Measurements from ENCODE around the gene TSNAXIP1.

TSNAXIP1 gene

GRCh38 chr16:67786491-67786890 lies 20.2 kb upstream of the TSNAXIP1 start:
- Histone ChIP-seq H3K9ac (ENCODE audit: low read depth, low read length) (no peak overlapping the region), H3K4me3 (ENCODE audit: low read depth, low read length) (no peak overlapping the region), H3K27ac (ENCODE audit: low read depth, low read length) (no peak overlapping the region), H3K4me1 (ENCODE audit: control insufficient read depth, insufficient read depth, low read length) (no peaks in the 10 kb centered on the region), H3K27me3 (ENCODE audit: control insufficient read depth, insufficient read depth, low read length) (no peaks in the 10 kb centered on the region), H3K9me3 (ENCODE audit: control insufficient read depth, insufficient read depth, low read length) (no peaks in the 10 kb centered on the region), H3K36me3 (ENCODE audit: control insufficient read depth, insufficient read depth, low read length) (no peaks in the 10 kb centered on the region)

- no peak overlapping the region for H3K27ac ChIP-seq (ENCODE audit: low read depth, low read length)
- no peaks in the 10 kb centered on the region for H3K27me3 ChIP-seq (ENCODE audit: control insufficient read depth, insufficient read depth, low read length)
- no peak overlapping the region for H3K9ac ChIP-seq (ENCODE audit: low read depth, low read length)
- H3K36me3 ChIP-seq (ENCODE audit: control insufficient read depth, insufficient read depth, low read length), result no peaks in the 10 kb centered on the region
- H3K4me1 ChIP-seq (ENCODE audit: control insufficient read depth, insufficient read depth, low read length), result no peaks in the 10 kb centered on the region
- no peaks in the 10 kb centered on the region for H3K9me3 ChIP-seq (ENCODE audit: control insufficient read depth, insufficient read depth, low read length)
- no peak overlapping the region for H3K4me3 ChIP-seq (ENCODE audit: low read depth, low read length)
These were observed 16.6 kb upstream of the TSNAXIP1 start for GRCh38 chr16:67790071-67790470.

DNA sequence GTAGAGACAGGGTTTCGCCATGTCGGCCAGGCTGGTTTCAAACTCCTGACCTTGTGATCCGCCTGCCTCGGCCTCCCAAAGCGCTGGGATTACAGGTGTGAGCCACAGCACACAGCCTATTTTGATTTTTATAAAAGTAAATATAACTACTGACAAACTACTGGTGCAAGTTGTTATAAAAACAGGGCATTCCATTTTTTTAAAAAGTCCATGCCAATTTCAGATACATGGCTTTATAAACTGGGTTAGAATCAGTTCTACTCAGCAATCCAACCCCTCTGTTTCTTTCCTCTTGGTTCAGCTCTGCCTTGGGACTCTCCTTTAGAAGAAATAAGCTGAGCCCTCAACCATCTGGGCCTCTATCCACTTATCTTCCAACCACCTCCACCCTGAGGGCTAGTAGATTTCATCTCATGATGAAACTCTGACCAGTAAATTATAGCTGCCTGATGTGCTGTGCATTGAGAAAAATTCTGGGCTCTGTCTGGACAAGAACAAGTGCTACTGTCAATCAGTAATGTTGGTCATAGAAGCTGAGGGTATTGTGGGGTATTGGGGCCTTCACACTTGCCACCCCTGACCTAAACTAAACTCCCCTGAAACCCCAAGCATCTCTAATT lies 10.5 kb upstream of the TSNAXIP1 start:
- no peaks in the 10 kb centered on the region for H3K27me3 ChIP-seq (ENCODE audit: control insufficient read depth, insufficient read depth, low read length)
- no peaks in the 10 kb centered on the region for H3K4me1 ChIP-seq (ENCODE audit: control insufficient read depth, insufficient read depth, low read length)
- peaks cover 9% of the 10 kb centered on the region; the same call in 1 of the 2 replicates for H3K36me3 ChIP-seq (ENCODE audit: control insufficient read depth, insufficient read depth, low read length)
- H3K9ac ChIP-seq (ENCODE audit: low read depth, low read length), result no peak overlapping the region
- H3K27ac ChIP-seq (ENCODE audit: low read depth, low read length), result no peak overlapping the region
- no peak overlapping the region for H3K4me3 ChIP-seq (ENCODE audit: low read depth, low read length)
- H3K9me3 ChIP-seq (ENCODE audit: control insufficient read depth, insufficient read depth, low read length), result no peaks in the 10 kb centered on the region

DNA sequence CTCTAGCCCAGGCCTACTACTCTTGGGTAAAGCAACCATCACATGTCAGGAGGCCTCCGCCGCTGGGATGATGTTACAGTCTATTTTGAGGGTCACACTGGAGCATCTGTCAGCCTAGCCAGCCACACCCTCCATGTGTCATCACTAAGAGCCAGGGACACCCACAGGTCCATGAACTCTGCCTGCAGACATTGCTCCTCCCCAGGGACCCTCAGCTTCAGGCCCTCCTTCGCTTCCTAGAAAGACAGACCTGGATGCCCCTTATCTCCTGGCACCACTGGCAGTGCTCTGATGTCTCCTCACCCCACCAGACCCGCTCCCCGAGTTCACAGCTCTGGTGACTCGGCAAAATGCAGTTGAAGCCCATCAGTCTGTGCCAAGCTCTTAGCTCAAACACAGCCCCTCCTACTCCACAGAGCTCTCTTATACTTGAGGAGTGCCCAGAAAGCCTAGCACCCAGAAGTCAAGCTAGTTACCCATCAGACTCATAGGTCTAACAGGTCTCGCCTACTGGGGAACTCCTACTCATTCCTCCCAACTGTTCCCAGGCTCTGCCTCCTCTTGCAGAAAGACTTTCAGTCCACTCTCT lies 6.3 kb upstream of the TSNAXIP1 start:
- Histone ChIP-seq H3K9ac (ENCODE audit: low read depth, low read length) (no peak overlapping the region), H3K36me3 (ENCODE audit: control insufficient read depth, insufficient read depth, low read length) (peaks cover 31% of the 10 kb centered on the region), H3K4me1 (ENCODE audit: control insufficient read depth, insufficient read depth, low read length) (no peaks in the 10 kb centered on the region), H3K9me3 (ENCODE audit: control insufficient read depth, insufficient read depth, low read length) (no peaks in the 10 kb centered on the region), H3K27ac (ENCODE audit: low read depth, low read length) (no peak overlapping the region), H3K27me3 (ENCODE audit: control insufficient read depth, insufficient read depth, low read length) (no peaks in the 10 kb centered on the region), H3K4me3 (ENCODE audit: low read depth, low read length) (no peak overlapping the region)

- Histone ChIP-seq H3K36me3 (ENCODE audit: control insufficient read depth, insufficient read depth, low read length) (peaks cover 31% of the 10 kb centered on the region), H3K9ac (ENCODE audit: low read depth, low read length) (no peak overlapping the region), H3K27ac (ENCODE audit: low read depth, low read length) (no peak overlapping the region)
These were observed 5.4 kb upstream of the TSNAXIP1 start for GRCh38 chr16:67801241-67801640.

DNA sequence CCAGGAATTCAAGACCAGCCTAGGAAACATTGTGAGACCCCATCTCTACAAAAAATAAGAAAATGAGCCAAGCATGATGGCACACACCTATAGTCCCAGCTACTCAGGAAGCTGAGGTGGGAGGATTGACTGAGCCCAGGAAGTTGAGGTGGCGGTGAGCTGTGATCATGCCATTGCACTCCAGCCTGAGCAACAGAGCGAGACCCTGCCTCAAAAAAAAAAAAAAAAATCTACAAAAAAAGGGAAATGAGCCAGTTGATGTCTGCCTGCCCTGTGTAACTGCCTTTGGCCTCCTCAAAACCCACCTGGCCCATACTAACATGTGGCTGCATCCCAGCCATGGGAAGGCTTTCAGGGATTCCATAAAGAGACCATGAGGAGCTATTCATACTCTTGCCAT lies 4.8 kb upstream of the TSNAXIP1 start:
- Histone ChIP-seq H3K4me3 (ENCODE audit: low read depth, low read length) (no peak overlapping the region), H3K4me1 (ENCODE audit: control insufficient read depth, insufficient read depth, low read length) (no peaks in the 10 kb centered on the region), H3K9me3 (ENCODE audit: control insufficient read depth, insufficient read depth, low read length) (no peaks in the 10 kb centered on the region), H3K27ac (ENCODE audit: low read depth, low read length) (no peak overlapping the region), H3K36me3 (ENCODE audit: control insufficient read depth, insufficient read depth, low read length) (peaks cover 31% of the 10 kb centered on the region), H3K9ac (ENCODE audit: low read depth, low read length) (no peak overlapping the region), H3K27me3 (ENCODE audit: control insufficient read depth, insufficient read depth, low read length) (no peaks in the 10 kb centered on the region)

More at GRCh38 chr16:67801241-67801640, 5.4 kb upstream of the TSNAXIP1 start:
- H3K27me3 ChIP-seq (ENCODE audit: control insufficient read depth, insufficient read depth, low read length), result no peaks in the 10 kb centered on the region
- H3K9me3 ChIP-seq (ENCODE audit: control insufficient read depth, insufficient read depth, low read length), result no peaks in the 10 kb centered on the region
- no peaks in the 10 kb centered on the region for H3K4me1 ChIP-seq (ENCODE audit: control insufficient read depth, insufficient read depth, low read length)
- H3K4me3 ChIP-seq (ENCODE audit: low read depth, low read length), result no peak overlapping the region

- H3K36me3 ChIP-seq (ENCODE audit: control insufficient read depth, insufficient read depth, low read length), result peaks cover 31% of the 10 kb centered on the region
- no peak overlapping the region for H3K27ac ChIP-seq (ENCODE audit: low read depth, low read length)
- H3K4me1 ChIP-seq (ENCODE audit: control insufficient read depth, insufficient read depth, low read length), result no peaks in the 10 kb centered on the region
- H3K9ac ChIP-seq (ENCODE audit: low read depth, low read length), result no peak overlapping the region
- H3K27me3 ChIP-seq (ENCODE audit: control insufficient read depth, insufficient read depth, low read length), result no peaks in the 10 kb centered on the region
- H3K4me3 ChIP-seq (ENCODE audit: low read depth, low read length), result no peak overlapping the region
- no peaks in the 10 kb centered on the region for H3K9me3 ChIP-seq (ENCODE audit: control insufficient read depth, insufficient read depth, low read length)
These were observed 2.8 kb upstream of the TSNAXIP1 start for GRCh38 chr16:67803894-67804293.

DNA sequence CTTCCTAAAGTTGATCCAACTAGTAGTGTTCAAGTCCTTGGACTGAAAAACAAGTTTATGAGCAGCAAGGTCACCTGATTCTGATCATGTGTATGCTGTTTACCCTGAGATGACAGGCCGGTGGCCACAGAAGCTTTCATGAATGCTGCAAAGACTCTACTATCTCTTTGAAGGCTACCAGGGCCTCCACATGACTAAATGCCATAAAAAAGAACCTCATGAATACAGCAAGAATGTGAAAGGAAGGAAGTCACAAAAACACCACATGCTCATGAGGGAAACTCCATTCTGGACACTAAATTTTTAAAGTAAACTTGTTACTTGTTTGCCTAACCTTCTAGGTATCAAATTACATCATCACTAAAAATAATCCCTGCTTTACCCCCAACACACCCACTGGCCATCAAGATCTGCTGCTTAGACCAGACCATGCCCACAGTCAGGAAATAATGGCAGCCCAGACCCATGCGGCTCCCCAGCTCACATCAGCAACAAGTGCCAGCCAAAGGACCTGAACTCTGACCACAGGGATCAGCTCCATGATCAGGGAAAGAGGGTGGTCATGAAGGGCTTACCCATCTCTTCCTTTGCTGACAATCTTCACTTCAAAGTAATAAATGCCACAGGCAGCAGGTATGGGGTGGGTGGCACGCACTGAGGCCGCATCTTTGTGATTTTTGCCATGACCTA lies 1.7 kb upstream of the TSNAXIP1 start:
- Histone ChIP-seq H3K4me3 (ENCODE audit: low read depth, low read length) (peak overlapping the region; percentile 97), H3K27ac (ENCODE audit: low read depth, low read length) (no peak overlapping the region), H3K9me3 (ENCODE audit: control insufficient read depth, insufficient read depth, low read length) (no peaks in the 10 kb centered on the region), H3K36me3 (ENCODE audit: control insufficient read depth, insufficient read depth, low read length) (peaks cover 28% of the 10 kb centered on the region), H3K27me3 (ENCODE audit: control insufficient read depth, insufficient read depth, low read length) (no peaks in the 10 kb centered on the region), H3K9ac (ENCODE audit: low read depth, low read length) (0 out of 2 replicates have a peak overlapping the region, but pooled peaks have one; percentile 82), H3K4me1 (ENCODE audit: control insufficient read depth, insufficient read depth, low read length) (no peaks in the 10 kb centered on the region)

- Histone ChIP-seq H3K4me1 (ENCODE audit: control insufficient read depth, insufficient read depth, low read length) (no peaks in the 10 kb centered on the region), H3K27me3 (ENCODE audit: control insufficient read depth, insufficient read depth, low read length) (no peaks in the 10 kb centered on the region), H3K4me3 (ENCODE audit: low read depth, low read length) (peak overlapping the region; percentile 97), H3K9me3 (ENCODE audit: control insufficient read depth, insufficient read depth, low read length) (no peaks in the 10 kb centered on the region), H3K9ac (ENCODE audit: low read depth, low read length) (peak overlapping the region; percentile 82), H3K36me3 (ENCODE audit: control insufficient read depth, insufficient read depth, low read length) (peaks cover 25% of the 10 kb centered on the region), H3K27ac (ENCODE audit: low read depth, low read length) (peak overlapping the region; percentile 79)
These were observed 816 bp upstream of the TSNAXIP1 start for GRCh38 chr16:67805718-67806427.

- no peaks in the 10 kb centered on the region for H3K4me1 ChIP-seq (ENCODE audit: control insufficient read depth, insufficient read depth, low read length)
- H3K9me3 ChIP-seq (ENCODE audit: control insufficient read depth, insufficient read depth, low read length), result no peaks in the 10 kb centered on the region
- 0 out of 2 replicates have a peak overlapping the region, but pooled peaks have one; percentile 58 for H3K9ac ChIP-seq (ENCODE audit: low read depth, low read length)
- H3K36me3 ChIP-seq (ENCODE audit: control insufficient read depth, insufficient read depth, low read length), result peaks cover 12% of the 10 kb centered on the region
- no peaks in the 10 kb centered on the region for H3K27me3 ChIP-seq (ENCODE audit: control insufficient read depth, insufficient read depth, low read length)
- peak overlapping the region; percentile 88 for H3K27ac ChIP-seq (ENCODE audit: low read depth, low read length)
- H3K4me3 ChIP-seq (ENCODE audit: low read depth, low read length), result peak overlapping the region; percentile 97
These were observed 526 bp downstream of the TSNAXIP1 start for GRCh38 chr16:67807148-67807682.
